GM23248 (cell line): Measurements from ENCODE around the gene ZNF205. TPM values are rescaled to one million over a fixed set of nuclear protein-coding genes. Genes with fewer than 3 reads are reported as not detected.

ENCODE experiments used
- DNase-seq: peaks from one replicate; pipeline ENCODE4 v3.0.0-alpha.2; 2015
- H2AFZ ChIP-seq: fragments of 200-600 bp; sonication (generic); 2 replicates; pipeline ENCODE4 v1.6.1; 2016; ENCODE audit warnings: antibody characterized with exemption
- H3F3A ChIP-seq: fragments of 200-600 bp; sonication (generic); 2 replicates; pipeline ENCODE4 v1.6.1; 2016; ENCODE audit warnings: mild to moderate bottlenecking, antibody characterized with exemption, mixed run types; ENCODE audit not compliant: insufficient read depth
- H3K27ac ChIP-seq: fragments of 200-600 bp; sonication (generic); 2 replicates; pipeline ENCODE4 v1.5.1; 2016; ENCODE audit warnings: mild to moderate bottlenecking
- H3K27me3 ChIP-seq: fragments of 200-600 bp; sonication (generic); replicated peaks from 2 replicates; pipeline ENCODE4 v1.6.1; 2016; ENCODE audit warnings: mild to moderate bottlenecking; ENCODE audit not compliant: insufficient read depth
- H3K36me3 ChIP-seq: fragments of 200-600 bp; sonication (generic); 2 replicates; pipeline ENCODE4 v1.6.1; 2016; ENCODE audit warnings: low read depth, mild to moderate bottlenecking
- H3K4me1 ChIP-seq: fragments of 200-600 bp; sonication (generic); 2 replicates; pipeline ENCODE4 v1.6.1; 2016; ENCODE audit warnings: mild to moderate bottlenecking; ENCODE audit not compliant: insufficient read depth
- H3K4me2 ChIP-seq: fragments of 200-600 bp; sonication (generic); one replicate; pipeline ENCODE4 v1.6.1; 2016; ENCODE audit warnings: mild to moderate bottlenecking; ENCODE audit not compliant: unreplicated experiment
- H3K4me3 ChIP-seq: fragments of 200-600 bp; sonication (generic); 2 replicates; pipeline ENCODE4 v1.5.1; 2016; ENCODE audit warnings: mild to moderate bottlenecking
- H3K79me2 ChIP-seq: fragments of 200-600 bp; sonication (generic); 2 replicates; pipeline ENCODE4 v1.6.1; 2016; ENCODE audit warnings: mild to moderate bottlenecking; ENCODE audit not compliant: insufficient read depth
- H3K9ac ChIP-seq: fragments of 200-600 bp; sonication (generic); 2 replicates; pipeline ENCODE4 v1.6.1; 2016; ENCODE audit warnings: mild to moderate bottlenecking
- H3K9me2 ChIP-seq: fragments of 200-600 bp; sonication (generic); 2 replicates; pipeline ENCODE4 v1.6.1; 2016; ENCODE audit warnings: mixed run types, mild to moderate bottlenecking, moderate library complexity; ENCODE audit not compliant: insufficient read depth
- H3K9me3 ChIP-seq: fragments of 200-600 bp; sonication (generic); one replicate; pipeline ENCODE4 v1.6.1; 2017; ENCODE audit warnings: low read depth
- H4K20me1 ChIP-seq: fragments of 200-600 bp; sonication (generic); 2 replicates; pipeline ENCODE4 v1.6.0; 2016; ENCODE audit not compliant: insufficient read depth
- EZH2 ChIP-seq: fragments of 200-600 bp; sonication (generic); IDR thresholded peaks from 2 replicates; pipeline ENCODE4 v1.6.1; 2018; ENCODE audit warnings: antibody characterized with exemption, mild to moderate bottlenecking; ENCODE audit not compliant: insufficient read depth, poor library complexity, severe bottlenecking
- EZH2phosphoT487 ChIP-seq: fragments of 200-600 bp; sonication (generic); IDR thresholded peaks from 2 replicates; pipeline ENCODE4 v1.6.1; 2018; ENCODE audit warnings: antibody characterized with exemption, moderate library complexity, mild to moderate bottlenecking, low read depth; ENCODE audit not compliant: insufficient read depth
- WGBS, 2 experiments: methylation state at CpG; one replicate each; pipeline ENCODE4 v1.1.6; 2015 to 2017; ENCODE audit warnings: low lambda C conversion rate in 2 of 2, low coverage in 1 of 2; ENCODE audit errors: missing lambda C conversion rate in 2 of 2; 5-methylcytosine and 5-hydroxymethylcytosine counted together
- in situ Hi-C: fragments of 300-500 bp; cut with MboI; formaldehyde crosslinking; loops from 2 replicates; pipeline ENCODE4 v1.15.0; 2020
- polyA plus RNA-seq: library from polyadenylated mRNA; unstranded; fragments of >200 nt; fragmentation: Nextera tagmentation; extraction: Ambion mirVana; gene quantifications from 2 replicates; pipeline ENCODE4 v1.2.1, GENCODE V29; 2016
- total RNA-seq: library from RNA; depleted of rRNA; stranded (reverse); fragments of >200 nt; shearing (Covaris generic); gene quantifications from 2 replicates; pipeline ENCODE4 v1.2.3, GENCODE V29; 2014

The ZNF205 gene
- total and polyA plus RNA-seq, 2 experiments from 2014 or later, result 4.4 to 14.6 TPM

DNA sequence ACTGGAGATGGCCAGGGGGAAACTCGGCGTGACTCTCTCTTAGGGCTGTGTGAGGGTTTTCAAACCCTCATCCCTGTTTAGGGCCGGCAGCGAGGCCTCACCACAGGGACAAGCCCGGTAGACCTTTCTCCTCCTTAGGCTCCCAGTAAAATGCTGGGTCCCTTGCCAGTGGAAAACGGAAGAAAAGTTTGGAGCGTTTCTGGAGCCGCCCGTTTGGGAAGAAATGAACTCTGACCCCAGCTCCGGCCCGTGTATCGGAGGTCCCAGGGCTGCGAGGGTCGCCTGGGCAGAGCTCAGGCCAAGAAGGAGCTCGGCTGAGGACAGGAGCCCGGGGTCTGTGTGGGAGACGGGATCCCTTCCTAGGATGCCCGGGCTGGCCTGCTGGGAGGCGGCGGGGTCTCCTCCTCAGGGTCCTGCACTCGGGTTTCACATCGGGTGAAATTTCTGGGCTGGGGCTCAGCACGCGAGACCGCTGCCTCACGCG, 45.7 kb downstream of the ZNF205 start:
- Histone ChIP-seq H3K36me3 (no peaks in the 10 kb centered on the region), H3K9me3 (no peaks in the 10 kb centered on the region), H3K27me3 (no peaks in the 10 kb centered on the region), H3K27ac (peak overlapping the region; percentile 6), H3K9me2 (no peaks in the 10 kb centered on the region), H3K9ac (peak overlapping the region; percentile 94), H3K4me1 (no peaks in the 10 kb centered on the region), H3F3A (peaks cover 36% of the 10 kb centered on the region), H3K4me2 (peak overlapping the region; percentile 74), H2AFZ (peak overlapping the region; percentile 96), H4K20me1 (no peaks in the 10 kb centered on the region), H3K79me2 (no peaks in the 10 kb centered on the region), H3K4me3 (peak overlapping the region; percentile 87)
- 0 to 1% methylated on average over 24 to 27 of the region's 27 CpGs for WGBS, 2 experiments
- peak; percentile 60 for DNase-seq
- TF ChIP-seq EZH2, result no peak
- no peak for TF ChIP-seq EZH2phosphoT487
- in situ Hi-C loops, result no loop called here

DNA sequence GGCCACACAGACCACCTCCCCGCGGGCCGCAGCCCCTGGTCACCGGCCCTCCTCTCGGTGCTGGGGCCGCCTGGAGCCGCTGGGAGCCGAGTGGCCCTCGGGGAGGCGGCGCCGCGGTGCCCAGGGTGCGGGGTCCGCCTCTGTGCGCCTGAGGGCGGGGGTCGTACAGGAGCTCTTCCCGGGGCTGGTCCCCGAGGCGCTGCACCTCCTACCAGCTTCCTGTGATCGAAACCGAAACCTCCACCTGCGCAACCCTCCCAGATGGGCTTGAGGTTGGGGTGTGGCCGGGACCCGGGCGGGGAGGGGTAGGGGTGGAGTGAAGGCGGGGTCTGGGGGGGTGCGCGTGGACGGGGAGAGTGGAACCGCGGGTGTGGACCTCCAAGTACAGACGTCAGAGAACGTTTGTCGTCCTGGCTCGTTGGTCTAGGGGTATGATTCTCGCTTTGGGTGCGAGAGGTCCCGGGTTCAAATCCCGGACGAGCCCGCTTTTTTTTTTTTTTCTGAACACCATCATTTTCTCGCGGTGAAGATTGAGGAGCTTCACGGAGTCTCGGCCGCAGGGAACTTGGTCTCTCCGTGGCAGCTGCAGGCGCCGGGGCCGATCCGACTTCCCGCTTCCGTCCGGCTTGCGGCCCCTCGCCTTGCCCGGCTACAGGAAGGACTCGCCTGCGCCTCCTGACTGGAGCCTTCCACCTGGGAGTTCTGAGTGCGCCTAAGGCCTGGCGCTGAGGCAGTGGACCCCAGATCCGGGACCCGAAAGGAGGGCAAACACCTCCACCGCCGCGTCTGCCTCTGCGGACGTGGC, 46.3 kb downstream of the ZNF205 start:
- Histone ChIP-seq H3K27ac (peak overlapping the region; percentile 90), H3K4me3 (peak overlapping the region; percentile 87), H3K9me3 (no peaks in the 10 kb centered on the region), H3K9ac (peak overlapping the region; percentile 94), H3K4me1 (no peaks in the 10 kb centered on the region), H3K4me2 (peak overlapping the region; percentile 85), H3K9me2 (no peaks in the 10 kb centered on the region), H4K20me1 (no peaks in the 10 kb centered on the region), H3K36me3 (no peaks in the 10 kb centered on the region), H3K27me3 (no peaks in the 10 kb centered on the region), H3F3A (peaks cover 30% of the 10 kb centered on the region), H3K79me2 (no peaks in the 10 kb centered on the region), H2AFZ (peak overlapping the region; percentile 96)
- DNase-seq, result peak; percentile 90
- 2% methylated on average over 60 to 70 of the region's 70 CpGs for whole genome bisulfite sequencing, 2 experiments
- in situ Hi-C loops, result no loop called here
- TF ChIP-seq EZH2 (no peak), EZH2phosphoT487 (no peak)

DNA sequence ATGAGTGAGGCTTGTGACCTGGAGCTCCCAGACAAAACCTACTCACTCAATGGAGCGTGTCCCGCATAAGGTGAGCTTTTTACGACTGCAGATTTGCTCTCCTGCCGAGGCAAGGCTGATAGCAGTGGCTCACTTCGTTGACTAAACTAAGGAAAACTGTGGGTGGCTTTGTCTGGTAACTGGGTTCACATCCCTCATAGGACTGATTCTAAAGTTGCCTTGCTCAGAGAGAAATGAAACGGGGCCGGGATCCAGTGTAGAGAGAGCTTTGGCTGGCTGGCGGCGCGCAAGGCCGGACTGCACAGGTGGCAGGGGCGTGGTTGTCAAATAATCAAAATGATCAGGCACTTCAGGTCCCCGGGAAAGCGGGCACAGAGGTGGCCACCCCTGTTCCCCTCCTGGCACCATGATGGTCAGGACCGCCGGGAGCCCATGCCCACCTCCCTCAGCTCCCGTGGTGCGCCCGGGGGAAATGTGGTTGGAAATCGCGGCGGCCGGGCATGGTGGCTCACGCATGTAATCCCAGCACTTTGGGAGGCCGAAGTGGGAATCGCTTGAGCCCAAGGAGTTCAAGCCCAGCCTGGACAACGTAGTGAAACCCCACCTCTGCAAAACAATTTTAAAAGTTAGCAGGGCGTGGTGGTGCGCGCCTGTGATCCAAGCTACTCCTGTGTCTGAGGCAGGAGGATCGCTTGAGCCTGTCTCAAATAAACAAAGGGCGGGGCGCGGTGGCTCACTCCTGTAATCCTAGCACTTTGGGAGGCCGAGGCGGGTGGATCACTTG, 49.0 kb downstream of the ZNF205 start:
- Histone ChIP-seq H3F3A (peaks cover 11% of the 10 kb centered on the region), H3K9me3 (no peaks in the 10 kb centered on the region), H3K79me2 (no peaks in the 10 kb centered on the region), H3K4me2 (no peak overlapping the region), H3K4me3 (no peak overlapping the region), H3K27ac (no peak overlapping the region), H2AFZ (no peak overlapping the region), H3K4me1 (no peaks in the 10 kb centered on the region), H3K9me2 (no peaks in the 10 kb centered on the region), H3K36me3 (no peaks in the 10 kb centered on the region), H3K27me3 (no peaks in the 10 kb centered on the region), H3K9ac (no peak overlapping the region), H4K20me1 (no peaks in the 10 kb centered on the region)
- TF ChIP-seq EZH2 (no peak), EZH2phosphoT487 (no peak)
- in situ Hi-C loops, result no loop called here
- WGBS, 2 experiments, result 80 to 82% methylated on average over 35 to 36 of the region's 36 CpGs
- DNase-seq, result no peak

DNA sequence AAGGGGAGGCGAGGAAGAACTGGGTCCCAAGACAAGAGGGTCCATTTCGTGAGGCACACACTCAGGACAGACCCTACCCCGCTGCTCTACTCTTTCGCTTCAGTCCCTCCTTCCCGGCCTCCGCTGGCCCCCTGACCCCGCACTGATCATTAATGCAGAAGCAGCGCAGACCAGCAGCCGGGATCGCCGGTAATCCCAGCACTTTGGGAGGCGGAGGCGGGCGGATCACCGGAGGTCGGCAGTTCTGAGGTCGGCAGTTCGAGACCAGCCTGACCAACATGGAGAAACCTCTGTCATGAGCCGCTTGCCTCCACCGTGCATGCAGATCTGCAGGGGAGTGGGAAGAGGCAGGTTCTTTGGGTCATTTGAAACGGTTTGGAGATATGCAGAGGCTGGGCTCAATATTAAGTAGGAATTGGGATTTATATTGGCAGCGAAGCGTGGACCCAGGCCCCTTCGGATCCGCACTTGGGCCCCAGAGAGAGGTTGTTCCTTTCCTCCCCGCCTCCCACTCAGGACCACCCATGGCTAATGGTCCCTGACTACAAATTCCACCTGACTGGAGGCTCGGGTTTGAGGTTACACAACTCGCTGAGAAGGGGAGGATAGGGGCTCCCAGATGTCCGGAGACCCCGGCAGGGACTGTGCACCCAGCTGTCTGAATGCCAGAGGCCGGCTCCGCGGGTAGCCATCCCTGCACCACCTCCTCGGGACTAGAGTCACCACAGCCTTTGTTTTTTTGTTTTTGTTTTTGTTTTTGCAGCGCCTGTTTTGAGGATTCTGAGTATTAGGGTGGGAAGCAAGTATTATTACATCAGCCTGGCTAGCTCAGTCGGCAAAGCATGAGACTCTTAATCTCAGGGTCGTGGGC, 52.0 kb downstream of the ZNF205 start:
- Histone ChIP-seq H3K27me3 (peaks cover 13% of the 10 kb centered on the region), H3F3A (peaks cover 6% of the 10 kb centered on the region), H3K9me2 (no peaks in the 10 kb centered on the region), H3K27ac (no peak overlapping the region), H4K20me1 (no peaks in the 10 kb centered on the region), H3K4me2 (no peak overlapping the region), H3K9ac (no peak overlapping the region), H3K36me3 (no peaks in the 10 kb centered on the region), H3K79me2 (no peaks in the 10 kb centered on the region), H3K9me3 (no peaks in the 10 kb centered on the region), H2AFZ (no peak overlapping the region), H3K4me3 (no peak overlapping the region), H3K4me1 (no peaks in the 10 kb centered on the region)
- TF ChIP-seq EZH2phosphoT487, result no peak
- no peak for TF ChIP-seq EZH2
- DNase-seq, result no peak
- in situ Hi-C loops, result no loop called here
- WGBS, 2 experiments, result 77 to 86% methylated on average over 33 to 37 of the region's 37 CpGs
